Natural killer cell treated with Interleukin-12 subunit alpha and Interleukin-12 subunit beta and Interleukin-15 and Interleukin-18, amount 100 ng/mL, for 72 hours (primary cell): Measurements from ENCODE around the gene PRXL2B. TPM values are rescaled to one million over a fixed set of nuclear protein-coding genes. Genes with fewer than 3 reads are reported as not detected.

Source experiments
- ATAC-seq, 2 donors: fragments of 150-1000 bp; cut with Tn5 transposase in 1 of 2; sonication (Bioruptor Pico), chemical (Tn5 transposase) in 1 of 2; 2 replicates each; pipeline ENCODE4 v1.10.0; 2021
- DNase-seq: peaks from one replicate; pipeline ENCODE4 v3.0.0; 2022; ENCODE audit warnings: low spot score
- H3K27ac Mint-ChIP-seq, 2 donors: 1 replicate in 1 of 2; 2 replicates in 1 of 2; pipeline ENCODE4 v1.8.0; 2022; ENCODE audit warnings: mixed read lengths in 2 of 2, mild to moderate bottlenecking in 1 of 2, moderate library complexity in 1 of 2
- H3K27me3 Mint-ChIP-seq, 2 donors: 1 replicate in 1 of 2; 2 replicates in 1 of 2; pipeline ENCODE4 v1.8.0; 2022; ENCODE audit warnings: mixed read lengths in 2 of 2
- H3K36me3 Mint-ChIP-seq: one replicate; pipeline ENCODE4 v1.8.0; 2022; ENCODE audit warnings: mixed read lengths
- H3K4me1 Mint-ChIP-seq, 2 donors: 1 replicate in 1 of 2; 2 replicates in 1 of 2; pipeline ENCODE4 v1.8.0; 2022; ENCODE audit warnings: low read depth in 2 of 2, mixed read lengths in 2 of 2, mild to moderate bottlenecking in 1 of 2
- H3K4me3 Mint-ChIP-seq: one replicate; pipeline ENCODE4 v1.8.0; 2022; ENCODE audit warnings: mixed read lengths
- H3K9me3 Mint-ChIP-seq: 2 replicates; pipeline ENCODE4 v1.8.0; 2022; ENCODE audit warnings: mixed read lengths
- total RNA-seq, 2 donors: library from RNA; stranded (reverse); gene quantifications; one replicate each; pipeline ENCODE4 v1.2.3, GENCODE V29; 2022

PRXL2B gene
- 10 to 100 TPM in 1 of 2 donors, 1 to 10 TPM in 1; 9.1 to 18.5 TPM for total RNA-seq

- ATAC-seq (peak; percentile 91 to 93), DNase-seq (peak; percentile 99)
- no peaks in the 10 kb centered on the region for H3K36me3 Mint-ChIP-seq
- peaks cover 7 to 17% of the 10 kb centered on the region in 2 donors for H3K4me1 Mint-ChIP-seq
- H3K9me3 Mint-ChIP-seq, result no peaks in the 10 kb centered on the region
- H3K27me3 Mint-ChIP-seq, result no peaks in the 10 kb centered on the region
- H3K4me3 Mint-ChIP-seq, result peak within 1 kb of the TSS; percentile 89
- H3K27ac Mint-ChIP-seq, result peak within 1 kb of the TSS; percentile 82 to 92
Measured at GRCh38 chr1:2586154-2587070, at the start of gene PRXL2B. PRXL2B (plus strand) TSS chr1:2586777; CDS start chr1:2586886, 109 bp downstream.

- H3K27ac Mint-ChIP-seq, result no peak overlapping the region
- DNase-seq (no peak), ATAC-seq (no peak)
- H3K4me1 Mint-ChIP-seq, result no peaks in the 10 kb centered on the region
- H3K9me3 Mint-ChIP-seq, result no peaks in the 10 kb centered on the region
- H3K36me3 Mint-ChIP-seq, result no peaks in the 10 kb centered on the region
- H3K27me3 Mint-ChIP-seq, result peaks cover 0 to 7% of the 10 kb centered on the region in 2 donors
- H3K4me3 Mint-ChIP-seq, result no peak overlapping the region
Measured at GRCh38 chr1:2537784-2538115, 48.8 kb upstream of the PRXL2B start.

GRCh38 chr1:2538376-2538775 is 48.2 kb upstream of the PRXL2B start:
- H3K27me3 Mint-ChIP-seq, result peaks cover 0 to 7% of the 10 kb centered on the region in 2 donors
- ATAC-seq, result no peak
- no peak overlapping the region for H3K27ac Mint-ChIP-seq
- no peaks in the 10 kb centered on the region for H3K36me3 Mint-ChIP-seq
- no peaks in the 10 kb centered on the region for H3K9me3 Mint-ChIP-seq
- no peaks in the 10 kb centered on the region for H3K4me1 Mint-ChIP-seq
- no peak overlapping the region for H3K4me3 Mint-ChIP-seq
- no peak for DNase-seq

- no peak overlapping the region for H3K27ac Mint-ChIP-seq
Measured at GRCh38 chr1:2538872-2539271, 47.7 kb upstream of the PRXL2B start.

GRCh38 chr1:2539312-2539907 is 47.2 kb upstream of the PRXL2B start:
- DNase-seq (no peak), ATAC-seq (peak in 1 of 2 donors; percentile 42)
- Mint-ChIP-seq H3K27ac (no peak overlapping the region), H3K36me3 (no peaks in the 10 kb centered on the region), H3K27me3 (peaks cover 0 to 7% of the 10 kb centered on the region in 2 donors), H3K4me3 (no peak overlapping the region), H3K9me3 (no peaks in the 10 kb centered on the region), H3K4me1 (no peaks in the 10 kb centered on the region)

More at GRCh38 chr1:2538872-2539271, 47.7 kb upstream of the PRXL2B start:
- ATAC-seq (no peak), DNase-seq (no peak)
- H3K9me3 Mint-ChIP-seq, result no peaks in the 10 kb centered on the region
- H3K27me3 Mint-ChIP-seq, result peaks cover 0 to 7% of the 10 kb centered on the region in 2 donors
- H3K4me1 Mint-ChIP-seq, result no peaks in the 10 kb centered on the region
- no peaks in the 10 kb centered on the region for H3K36me3 Mint-ChIP-seq
- no peak overlapping the region for H3K4me3 Mint-ChIP-seq

GRCh38 chr1:2540816-2541492 is 45.6 kb upstream of the PRXL2B start:
- peaks cover 0 to 3% of the 10 kb centered on the region in 2 donors for H3K27me3 Mint-ChIP-seq
- DNase-seq (no peak), ATAC-seq (no peak)
- H3K4me3 Mint-ChIP-seq, result no peak overlapping the region
- no peaks in the 10 kb centered on the region for H3K36me3 Mint-ChIP-seq
- H3K27ac Mint-ChIP-seq, result no peak overlapping the region
- H3K9me3 Mint-ChIP-seq, result no peaks in the 10 kb centered on the region
- no peaks in the 10 kb centered on the region for H3K4me1 Mint-ChIP-seq

GRCh38 chr1:2541619-2542245 is 44.8 kb upstream of the PRXL2B start:
- Mint-ChIP-seq H3K27ac (no peak overlapping the region), H3K4me1 (peaks cover 0 to 1% of the 10 kb centered on the region in 2 donors), H3K27me3 (no peaks in the 10 kb centered on the region), H3K4me3 (no peak overlapping the region), H3K9me3 (no peaks in the 10 kb centered on the region), H3K36me3 (no peaks in the 10 kb centered on the region)
- DNase-seq (no peak), ATAC-seq (no peak)

GRCh38 chr1:2542246-2542915 is 44.2 kb upstream of the PRXL2B start:
- no peak for DNase-seq
- peaks cover 0 to 4% of the 10 kb centered on the region in 2 donors for H3K4me1 Mint-ChIP-seq

GRCh38 chr1:2543543-2544092 is 43.0 kb upstream of the PRXL2B start:
- ATAC-seq (no peak), DNase-seq (no peak)

More at GRCh38 chr1:2542246-2542915, 44.2 kb upstream of the PRXL2B start:
- Mint-ChIP-seq H3K27ac (no peak overlapping the region), H3K27me3 (no peaks in the 10 kb centered on the region), H3K4me3 (no peak overlapping the region), H3K9me3 (no peaks in the 10 kb centered on the region), H3K36me3 (no peaks in the 10 kb centered on the region)
- no peak for ATAC-seq

GRCh38 chr1:2544093-2544874 is 42.3 kb upstream of the PRXL2B start:
- Mint-ChIP-seq H3K36me3 (no peaks in the 10 kb centered on the region), H3K27me3 (no peaks in the 10 kb centered on the region), H3K9me3 (no peaks in the 10 kb centered on the region), H3K27ac (no peak overlapping the region), H3K4me1 (peaks cover 0 to 10% of the 10 kb centered on the region in 2 donors), H3K4me3 (no peak overlapping the region)
- no peak for DNase-seq
- no peak for ATAC-seq

More at GRCh38 chr1:2543543-2544092, 43.0 kb upstream of the PRXL2B start:
- no peaks in the 10 kb centered on the region for H3K27me3 Mint-ChIP-seq
- peaks cover 0 to 6% of the 10 kb centered on the region in 2 donors for H3K4me1 Mint-ChIP-seq
- H3K9me3 Mint-ChIP-seq, result no peaks in the 10 kb centered on the region
- H3K27ac Mint-ChIP-seq, result no peak overlapping the region
- H3K36me3 Mint-ChIP-seq, result no peaks in the 10 kb centered on the region
- no peak overlapping the region for H3K4me3 Mint-ChIP-seq

GRCh38 chr1:2544875-2545640 is 41.5 kb upstream of the PRXL2B start:
- no peak overlapping the region for H3K4me3 Mint-ChIP-seq
- H3K27ac Mint-ChIP-seq, result no peak overlapping the region
- DNase-seq, result no peak

More at GRCh38 chr1:2544875-2545640, 41.5 kb upstream of the PRXL2B start:
- no peaks in the 10 kb centered on the region for H3K27me3 Mint-ChIP-seq
- no peaks in the 10 kb centered on the region for H3K9me3 Mint-ChIP-seq
- H3K4me1 Mint-ChIP-seq, result peaks cover 0 to 12% of the 10 kb centered on the region in 2 donors
- no peaks in the 10 kb centered on the region for H3K36me3 Mint-ChIP-seq
- no peak for ATAC-seq
